ENCODE results near the gene ZNF329. TPM values are rescaled to one million over a fixed set of nuclear protein-coding genes. Genes with fewer than 3 reads are reported as not detected.

ZNF329 gene
- total and polyA plus RNA-seq, 2 of the 13 experiments (the other 11 are each of a cell fraction or from before 2014, with no cell fraction given) = 3.8 to 9.6 TPM

- TF ChIP-seq ZNF672 (CRISPR knock-in tag; IDR thresholded peaks at IDR 0.05) (no peak), ZBED4 (CRISPR knock-in tag; IDR thresholded peaks at IDR 0.05; ENCODE audit: borderline replicate concordance) (no peak), SOX6 (IDR thresholded peaks at IDR 0.05) (no peak), SOX6 (CRISPR knock-in tag; IDR thresholded peaks at IDR 0.05) (peak; percentile 51; the same call in 1 of the 2 replicates), ZNF790 (CRISPR knock-in tag; IDR thresholded peaks at IDR 0.05; ENCODE audit: borderline replicate concordance) (0 out of 2 replicates have a peak, but pooled peaks have one; percentile 60), ZNF232 (CRISPR knock-in tag; IDR thresholded peaks at IDR 0.05; ENCODE audit: borderline replicate concordance) (no peak; the same call in 1 of the 2 replicates), ZFX (CRISPR knock-in tag; IDR thresholded peaks at IDR 0.05; ENCODE audit: low read depth) (peak; percentile 84), HOXA9 (CRISPR knock-in tag; IDR thresholded peaks at IDR 0.05; ENCODE audit: borderline replicate concordance) (no peak), TCF7L2 (IDR thresholded peaks at IDR 0.05; ENCODE audit: low read depth, low read length) (no peak), NFATC3 (CRISPR knock-in tag; IDR thresholded peaks at IDR 0.05) (no peak), ZNF792 (CRISPR knock-in tag; IDR thresholded peaks at IDR 0.05) (no peak), ZNF691 (CRISPR knock-in tag; IDR thresholded peaks at IDR 0.05; ENCODE audit: borderline replicate concordance, low read depth) (peak; percentile 29; the same call in 1 of the 2 replicates), RAD21 (CRISPR knock-in tag; IDR thresholded peaks at IDR 0.05) (peak; percentile 99), ONECUT2 (CRISPR knock-in tag; IDR thresholded peaks at IDR 0.05) (no peak), NFIC (IDR thresholded peaks at IDR 0.05; ENCODE audit: low read length) (no peak), SP2 (CRISPR knock-in tag; IDR thresholded peaks at IDR 0.05) (peak; percentile 64), BHLHE40 (IDR thresholded peaks at IDR 0.05; ENCODE audit: low read length) (peak; percentile 63; the same call in 1 of the 2 replicates), STAT5B (CRISPR knock-in tag; IDR thresholded peaks at IDR 0.05) (no peak)
Observed at GRCh38 chr19:58154679-58155648, 4.4 kb upstream of the ZNF329 start (continued).
